ENCODE data around the gene SLC7A10.

DNA sequence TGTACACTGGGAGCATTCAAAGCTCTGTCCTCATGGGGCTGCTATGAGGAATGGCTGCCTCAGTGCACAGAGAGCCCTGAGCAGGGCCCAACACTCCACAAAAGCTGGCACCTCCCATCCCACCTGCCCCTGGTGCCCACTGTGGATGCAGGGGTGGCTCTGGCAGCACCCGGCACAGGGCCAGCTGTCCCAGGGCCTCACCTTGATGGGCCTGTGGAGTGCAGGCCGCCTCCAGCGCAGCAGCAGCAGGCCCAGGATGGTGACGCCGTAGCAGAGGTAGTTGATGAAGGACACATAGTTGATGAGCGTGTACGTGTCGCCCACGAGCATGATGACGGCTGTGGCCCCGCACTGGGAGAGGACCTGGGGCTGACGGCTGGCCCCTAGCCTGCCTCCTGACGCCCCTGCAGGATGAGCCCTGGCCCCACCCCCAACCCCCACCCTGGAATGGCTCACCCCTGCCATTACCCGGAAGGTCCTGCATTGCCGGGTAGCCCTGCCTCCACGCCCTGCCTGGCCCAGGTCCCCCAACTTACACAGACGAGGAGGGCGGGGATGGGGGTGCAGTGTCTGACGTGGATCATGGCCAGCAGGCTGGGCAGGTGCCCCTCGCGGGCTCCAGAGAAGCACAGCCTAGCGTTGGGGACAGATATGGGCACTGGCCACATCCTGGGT lies 15.2 kb downstream of the SLC7A10 start:
- TF ChIP-seq, protein P1, sequence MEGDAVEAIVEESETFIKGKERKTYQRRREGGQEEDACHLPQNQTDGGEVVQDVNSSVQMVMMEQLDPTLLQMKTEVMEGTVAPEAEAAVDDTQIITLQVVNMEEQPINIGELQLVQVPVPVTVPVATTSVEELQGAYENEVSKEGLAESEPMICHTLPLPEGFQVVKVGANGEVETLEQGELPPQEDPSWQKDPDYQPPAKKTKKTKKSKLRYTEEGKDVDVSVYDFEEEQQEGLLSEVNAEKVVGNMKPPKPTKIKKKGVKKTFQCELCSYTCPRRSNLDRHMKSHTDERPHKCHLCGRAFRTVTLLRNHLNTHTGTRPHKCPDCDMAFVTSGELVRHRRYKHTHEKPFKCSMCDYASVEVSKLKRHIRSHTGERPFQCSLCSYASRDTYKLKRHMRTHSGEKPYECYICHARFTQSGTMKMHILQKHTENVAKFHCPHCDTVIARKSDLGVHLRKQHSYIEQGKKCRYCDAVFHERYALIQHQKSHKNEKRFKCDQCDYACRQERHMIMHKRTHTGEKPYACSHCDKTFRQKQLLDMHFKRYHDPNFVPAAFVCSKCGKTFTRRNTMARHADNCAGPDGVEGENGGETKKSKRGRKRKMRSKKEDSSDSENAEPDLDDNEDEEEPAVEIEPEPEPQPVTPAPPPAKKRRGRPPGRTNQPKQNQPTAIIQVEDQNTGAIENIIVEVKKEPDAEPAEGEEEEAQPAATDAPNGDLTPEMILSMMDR (IDR thresholded peaks at IDR 0.05): no peak
- TF ChIP-seq POLR2A (IDR thresholded peaks at IDR 0.05; ENCODE audit: low read depth): no peak

Measured in esophagus muscularis mucosa (tissue), 3 donors.